ENCODE results near the gene OLFML2A.
A peak's percentile ranks its signal among the peaks of the same experiment; 100 is the strongest.

OLFML2A gene

GRCh38 chr9:124818431-124819281 lies 41.7 kb downstream of the OLFML2A start:
- Histone ChIP-seq H3K4me1 (ENCODE audit: insufficient read depth, low read length, severe bottlenecking) (peaks cover 14% of the 10 kb centered on the region), H3K9me2 (ENCODE audit: low read depth, low read length) (no peaks in the 10 kb centered on the region), H3K27ac (ENCODE audit: low read depth, low read length, poor library complexity, severe bottlenecking) (no peak overlapping the region), H3K4me3 (ENCODE audit: low read depth, low read length, poor library complexity, severe bottlenecking) (peak overlapping the region; percentile 6), H3K36me3 (ENCODE audit: insufficient read depth, low read length) (no peaks in the 10 kb centered on the region), H4K20me1 (ENCODE audit: insufficient read depth, low read length) (no peaks in the 10 kb centered on the region), H3K27me3 (ENCODE audit: insufficient read depth, low read length) (no peaks in the 10 kb centered on the region), H3F3A (ENCODE audit: insufficient read depth, low read length) (no peaks in the 10 kb centered on the region), H2AFZ (ENCODE audit: low read length) (no peak overlapping the region), H3K9me3 (ENCODE audit: low read length) (no peaks in the 10 kb centered on the region), H3K4me2 (ENCODE audit: low read length) (peak overlapping the region; percentile 21; the same call in 1 of the 2 replicates), H3K9ac (ENCODE audit: low read length) (no peak overlapping the region; the same call in 1 of the 2 replicates), H3K79me2 (ENCODE audit: insufficient read depth, low read length) (no peaks in the 10 kb centered on the region)
- TF ChIP-seq EZH2 (IDR thresholded peaks at IDR 0.05; ENCODE audit: borderline replicate concordance, low read length) (no peak), CTCF (IDR thresholded peaks at IDR 0.05; ENCODE audit: low read length) (no peak)

- Histone ChIP-seq H3K27ac (ENCODE audit: low read depth, low read length, poor library complexity, severe bottlenecking) (no peak overlapping the region), H2AFZ (ENCODE audit: low read length) (no peak overlapping the region), H3K4me2 (ENCODE audit: low read length) (no peak overlapping the region), H3K9me2 (ENCODE audit: low read depth, low read length) (no peaks in the 10 kb centered on the region), H3K36me3 (ENCODE audit: insufficient read depth, low read length) (peaks cover 3% of the 10 kb centered on the region; the same call in 1 of the 2 replicates), H4K20me1 (ENCODE audit: insufficient read depth, low read length) (no peaks in the 10 kb centered on the region), H3K4me1 (ENCODE audit: insufficient read depth, low read length, severe bottlenecking) (peaks cover 14% of the 10 kb centered on the region), H3K27me3 (ENCODE audit: insufficient read depth, low read length) (peaks cover 6% of the 10 kb centered on the region; the same call in 1 of the 2 replicates), H3F3A (ENCODE audit: insufficient read depth, low read length) (no peaks in the 10 kb centered on the region), H3K9ac (ENCODE audit: low read length) (no peak overlapping the region), H3K79me2 (ENCODE audit: insufficient read depth, low read length) (no peaks in the 10 kb centered on the region), H3K4me3 (ENCODE audit: low read depth, low read length, poor library complexity, severe bottlenecking) (no peak overlapping the region), H3K9me3 (ENCODE audit: low read length) (no peaks in the 10 kb centered on the region)
- TF ChIP-seq CTCF (IDR thresholded peaks at IDR 0.05; ENCODE audit: low read length), result no peak
- TF ChIP-seq EZH2 (IDR thresholded peaks at IDR 0.05; ENCODE audit: borderline replicate concordance, low read length), result no peak
Measured at GRCh38 chr9:124820698-124821623, 44.0 kb downstream of the OLFML2A start.

- H3F3A ChIP-seq (ENCODE audit: insufficient read depth, low read length), result no peaks in the 10 kb centered on the region
- no peak for TF ChIP-seq CTCF (IDR thresholded peaks at IDR 0.05; ENCODE audit: low read length)
- no peak for TF ChIP-seq EZH2 (IDR thresholded peaks at IDR 0.05; ENCODE audit: borderline replicate concordance, low read length)
- no peak overlapping the region for H3K9ac ChIP-seq (ENCODE audit: low read length)
- no peaks in the 10 kb centered on the region for H3K4me1 ChIP-seq (ENCODE audit: insufficient read depth, low read length, severe bottlenecking)
- H3K27ac ChIP-seq (ENCODE audit: low read depth, low read length, poor library complexity, severe bottlenecking), result no peak overlapping the region
- no peak overlapping the region for H3K4me2 ChIP-seq (ENCODE audit: low read length)
- H3K9me2 ChIP-seq (ENCODE audit: low read depth, low read length), result no peaks in the 10 kb centered on the region
- H3K4me3 ChIP-seq (ENCODE audit: low read depth, low read length, poor library complexity, severe bottlenecking), result no peak overlapping the region
- no peak overlapping the region for H2AFZ ChIP-seq (ENCODE audit: low read length)
- no peaks in the 10 kb centered on the region for H4K20me1 ChIP-seq (ENCODE audit: insufficient read depth, low read length)
- peaks cover 3% of the 10 kb centered on the region; the same call in 1 of the 2 replicates for H3K36me3 ChIP-seq (ENCODE audit: insufficient read depth, low read length)
- H3K9me3 ChIP-seq (ENCODE audit: low read length), result no peaks in the 10 kb centered on the region
- H3K79me2 ChIP-seq (ENCODE audit: insufficient read depth, low read length), result no peaks in the 10 kb centered on the region
- peaks cover 6% of the 10 kb centered on the region; the same call in 1 of the 2 replicates for H3K27me3 ChIP-seq (ENCODE audit: insufficient read depth, low read length)
Measured at GRCh38 chr9:124828489-124829333, 51.8 kb downstream of the OLFML2A start.

All from OCI-LY1 (cell line).